HepG2 (cell line): ENCODE measurements around the gene RNF175. TPM values are rescaled to one million over a fixed set of nuclear protein-coding genes. Genes with fewer than 3 reads are reported as not detected.

Experiments used
- ATAC-seq: fragments of 200-7000 bp; cut with Tn5 transposase; 3 replicates; pipeline ENCODE4 v1.9.1; 2020; ENCODE audit warnings: mild to moderate bottlenecking, moderate library complexity
- BruUV-seq: library from RNA; stranded (reverse); fragments of 400-500 nt; replicated peaks from 2 replicates; lab custom pipeline; 2021; lab: Mats Ljungman, UMichigan
- CTCF ChIA-PET: fragments of 300-600 bp; formaldehyde crosslinking; extraction: SDS; loops from one replicate; lab custom pipeline; 2021; ENCODE audit warnings: low total read pairs, inconsistent platforms, low intra/inter-chr PET ratio; lab: Yijun Ruan, JAX
- POLR2A ChIA-PET: fragments of 350-600 bp; sonication (Branson Sonifier 250); formaldehyde crosslinking; loops from one replicate; lab custom pipeline; 2020; ENCODE audit warnings: antibody characterized with exemption, inconsistent platforms; lab: Yijun Ruan, JAX
- DNase-seq: peaks from one replicate; pipeline ENCODE4 v3.0.0-alpha.2; 2015; ENCODE audit warnings: low spot score
- FAIRE-seq: peaks from 3 replicates; lab custom pipeline; 2011; peaks lifted over from hg19 to GRCh38; lab: Jason Lieb, UNC
- H2AFZ ChIP-seq: one replicate; pipeline ENCODE4 v1.6.1; 2011; ENCODE audit warnings: low read length, inconsistent platforms
- H3K27ac ChIP-seq: fragments of 300-600 bp; 3 replicates; pipeline ENCODE4 v1.8.0; 2011; ENCODE audit warnings: mixed run types, mild to moderate bottlenecking, mixed read lengths, low read length, inconsistent platforms; ENCODE audit not compliant: insufficient read depth; ENCODE audit errors: extremely low read length
- H3K27me3 ChIP-seq, 2 experiments: fragments of 200-600 bp in 1 of 2; 2 replicates in 1 of 2; 3 replicates in 1 of 2; pipeline versions ENCODE4 v1.6.0 to v1.8.0; 2011; ENCODE audit warnings: low read length in 2 of 2, mild to moderate bottlenecking in 2 of 2, moderate library complexity in 2 of 2, inconsistent platforms in 1 of 2; ENCODE audit not compliant: insufficient read depth in 2 of 2, control insufficient read depth in 1 of 2
- H3K36me3 ChIP-seq, 2 experiments: fragments of 200-600 bp in 1 of 2; replicated peaks in 1 of 2; 2 replicates in 1 of 2; 3 replicates in 1 of 2; pipeline versions ENCODE4 v1.5.1 to v1.8.0; 2011; ENCODE audit warnings: low read length in 2 of 2, inconsistent platforms in 1 of 2; ENCODE audit not compliant: insufficient read depth in 2 of 2, control insufficient read depth in 1 of 2
- H3K4me1 ChIP-seq: 2 replicates; pipeline ENCODE4 v1.5.1; 2012; ENCODE audit warnings: low read length, inconsistent platforms; ENCODE audit not compliant: insufficient read depth
- H3K4me2 ChIP-seq: 2 replicates; pipeline ENCODE4 v1.6.0; 2011; ENCODE audit warnings: low read depth, low read length, inconsistent platforms
- H3K4me3 ChIP-seq, 3 experiments: fragments of 200-600 bp in 1 of 3; sonication (generic), shearing (Covaris generic) in 1 of 3; replicated peaks in 1 of 3; 2 replicates each; pipeline ENCODE4 v1.5.1; 2011 to 2016; ENCODE audit warnings: low read length in 3 of 3, inconsistent platforms in 2 of 3, low read depth in 2 of 3, mild to moderate bottlenecking in 2 of 3, control low read depth in 1 of 3, mixed read lengths in 1 of 3; ENCODE audit not compliant: insufficient read depth in 1 of 3
- H3K79me2 ChIP-seq: one replicate; pipeline ENCODE4 v1.6.1; 2011; ENCODE audit warnings: low read length, inconsistent platforms; ENCODE audit not compliant: insufficient read depth
- H3K9ac ChIP-seq: 2 replicates; pipeline ENCODE4 v1.6.0; 2011; ENCODE audit warnings: mild to moderate bottlenecking, low read depth, low read length, inconsistent platforms; ENCODE audit not compliant: insufficient read depth
- H3K9me3 ChIP-seq: 2 replicates; pipeline ENCODE4 v1.5.1; 2012; ENCODE audit warnings: mild to moderate bottlenecking, low read length
- H4K20me1 ChIP-seq: 2 replicates; pipeline ENCODE4 v1.6.0; 2011; ENCODE audit warnings: inconsistent platforms, mild to moderate bottlenecking, low read length, moderate library complexity; ENCODE audit not compliant: insufficient read depth
- KAT2B ChIP-seq: fragments of 150-350 bp; IDR thresholded peaks from 2 replicates; pipeline ENCODE4 v1.6.1; 2014; ENCODE audit warnings: low read depth, low read length, borderline replicate concordance
- NR2F6 ChIP-seq, 2 experiments: IDR thresholded peaks; 2 replicates each; pipeline ENCODE4 v1.6.1; 2016; ENCODE audit warnings: antibody characterized with exemption in 1 of 2, mild to moderate bottlenecking in 1 of 2
- PHF21A ChIP-seq: sonication (generic); formaldehyde crosslinking; IDR thresholded peaks from 2 replicates; pipeline ENCODE4 v1.5.0; 2020; ENCODE audit warnings: mild to moderate bottlenecking, missing genetic modification reagents
- RBAK ChIP-seq: sonication (generic); formaldehyde crosslinking; IDR thresholded peaks from 2 replicates; pipeline ENCODE4 v1.5.1; 2020; ENCODE audit warnings: mild to moderate bottlenecking, missing genetic modification reagents
- RCOR2 ChIP-seq: IDR thresholded peaks from 2 replicates; pipeline ENCODE4 v1.6.1; 2016; ENCODE audit warnings: missing biosample characterization, missing genetic modification reagents
- SIN3A ChIP-seq: IDR thresholded peaks from 2 replicates; pipeline ENCODE4 v1.6.1; 2011; ENCODE audit warnings: low read depth, mild to moderate bottlenecking, control low read depth, low read length, borderline replicate concordance
- SMARCC2 ChIP-seq: fragments of 450-650 bp; IDR thresholded peaks from 2 replicates; pipeline ENCODE4 v1.6.1; 2017; ENCODE audit warnings: antibody characterized with exemption, mild to moderate bottlenecking
- SP5 ChIP-seq: IDR thresholded peaks from 2 replicates; pipeline ENCODE4 v1.6.1; 2016; ENCODE audit warnings: low read depth, borderline replicate concordance
- TEAD3 ChIP-seq: optimal IDR thresholded peaks from 2 replicates; pipeline ENCODE3; 2016; ENCODE audit warnings: borderline replicate concordance
- ZMYM3 ChIP-seq: sonication (generic); formaldehyde crosslinking; IDR thresholded peaks from 2 replicates; pipeline ENCODE4 v1.5.1; 2020; ENCODE audit warnings: mild to moderate bottlenecking, missing genetic modification reagents
- ZNF232 ChIP-seq: sonication (generic); formaldehyde crosslinking; IDR thresholded peaks from 2 replicates; pipeline ENCODE4 v1.4.0; 2020; ENCODE audit warnings: missing genetic modification reagents, borderline replicate concordance
- ZNF382 ChIP-seq: sonication (generic); formaldehyde crosslinking; IDR thresholded peaks from 2 replicates; pipeline ENCODE4 v1.5.0; 2020; ENCODE audit warnings: missing genetic modification reagents, mild to moderate bottlenecking, borderline replicate concordance
- WGBS: methylation state at CpG from one replicate; pipeline ENCODE4 v1.1.6; 2017; ENCODE audit warnings: low lambda C conversion rate; 5-methylcytosine and 5-hydroxymethylcytosine counted together
- in situ Hi-C: cut with HindIII; loops from 2 replicates; pipeline ENCODE4 v1.10.0; 2017; ENCODE audit warnings: low pct_unique_long_range_greater_than_20kb; ENCODE audit not compliant: extremely low pct_ligation_motif_present
- intact Hi-C: fragments of 100-400 bp; cut with micrococcal nuclease; formaldehyde crosslinking; loops from one replicate; pipeline ENCODE4 v1.10.0; 2022; ENCODE audit not compliant: unreplicated experiment
- polyA plus RNA-seq, 8 experiments: library from polyadenylated mRNA; depleted of rRNA in 3 of 8; stranded (reverse) in 7 of 8; unstranded in 1 of 8; fragments of >200 nt; fragmentation: Illumina TruSeq in 4 of 8; extraction: Trizol in 4 of 8; gene quantifications; 2 replicates each; pipeline versions ENCODE4 v1.2.1 to v1.2.3, GENCODE V29; 2011 to 2016; ENCODE audit warnings: low read depth in 4 of 8, missing spikeins in 1 of 8, mixed read lengths in 1 of 8; ENCODE audit not compliant: insufficient read depth in 1 of 8
- total RNA-seq, 5 experiments: library from RNA; depleted of rRNA; stranded (reverse); fragments of >200 nt; fragmentation: Illumina TruSeq; extraction: Trizol; gene quantifications; 2 replicates each; pipeline ENCODE4 v1.2.3, GENCODE V29; 2016; ENCODE audit warnings: low read depth in 1 of 5
- TF ChIP-seq, protein P1 (sequence below): sonication (generic); formaldehyde crosslinking; IDR thresholded peaks from 2 replicates; pipeline ENCODE4 v1.5.0; 2020; ENCODE audit warnings: missing genetic modification reagents
- TF ChIP-seq, protein P2 (sequence below): sonication (generic); formaldehyde crosslinking; IDR thresholded peaks from 2 replicates; pipeline ENCODE4 v1.4.0; 2020; ENCODE audit warnings: missing genetic modification reagents
- TF ChIP-seq, protein P3 (sequence below): sonication (generic); formaldehyde crosslinking; IDR thresholded peaks from 2 replicates; pipeline ENCODE4 v1.9.0; 2021; ENCODE audit warnings: missing genetic modification reagents, borderline replicate concordance

Gene RNF175
- total and polyA plus RNA-seq, 2 of the 13 experiments (the other 11 are each of a cell fraction or from before 2014, with no cell fraction given), result not detected

DNA sequence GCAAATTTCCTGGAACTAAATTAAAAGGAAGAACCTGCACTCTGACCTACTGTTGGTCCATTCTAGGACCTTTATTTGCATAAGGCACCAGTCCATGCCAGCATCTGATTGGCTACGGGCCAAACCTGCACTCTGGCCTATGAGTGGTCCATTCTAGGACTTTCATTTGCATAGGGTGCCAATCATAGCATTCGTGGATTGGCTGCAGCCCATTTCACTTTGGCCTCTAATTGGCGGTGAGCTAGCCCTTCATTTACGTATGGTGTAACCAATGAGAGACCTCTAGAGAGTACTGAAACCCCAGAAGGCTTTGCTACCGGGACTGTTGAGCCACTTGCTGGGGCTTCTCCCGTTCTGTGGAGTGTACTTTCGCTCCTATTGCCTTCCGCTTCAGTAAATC lies 6.1 kb upstream of the RNF175 start:
- Histone ChIP-seq H4K20me1 (no peaks in the 10 kb centered on the region), H3K4me2 (no peak overlapping the region), H3K27me3 (no peaks in the 10 kb centered on the region; a peak in 1 of 5 replicates), H2AFZ (no peak overlapping the region), H3K27ac (no peak overlapping the region), H3K9ac (no peak overlapping the region), H3K9me3 (no peaks in the 10 kb centered on the region), H3K4me1 (no peaks in the 10 kb centered on the region), H3K79me2 (no peaks in the 10 kb centered on the region), H3K36me3 (no peaks in the 10 kb centered on the region), H3K4me3 (no peak overlapping the region)
- no peak for DNase-seq
- in situ Hi-C loops (no loop called here), intact Hi-C loops (no loop called here)
- no TSS peak for BruUV-seq
- POLR2A ChIA-PET, result no interaction called here
- WGBS, result 43% methylated on average over 3 of the region's 8 CpGs
- TF ChIP-seq KAT2B, result no peak
- TF ChIP-seq, protein P1, sequence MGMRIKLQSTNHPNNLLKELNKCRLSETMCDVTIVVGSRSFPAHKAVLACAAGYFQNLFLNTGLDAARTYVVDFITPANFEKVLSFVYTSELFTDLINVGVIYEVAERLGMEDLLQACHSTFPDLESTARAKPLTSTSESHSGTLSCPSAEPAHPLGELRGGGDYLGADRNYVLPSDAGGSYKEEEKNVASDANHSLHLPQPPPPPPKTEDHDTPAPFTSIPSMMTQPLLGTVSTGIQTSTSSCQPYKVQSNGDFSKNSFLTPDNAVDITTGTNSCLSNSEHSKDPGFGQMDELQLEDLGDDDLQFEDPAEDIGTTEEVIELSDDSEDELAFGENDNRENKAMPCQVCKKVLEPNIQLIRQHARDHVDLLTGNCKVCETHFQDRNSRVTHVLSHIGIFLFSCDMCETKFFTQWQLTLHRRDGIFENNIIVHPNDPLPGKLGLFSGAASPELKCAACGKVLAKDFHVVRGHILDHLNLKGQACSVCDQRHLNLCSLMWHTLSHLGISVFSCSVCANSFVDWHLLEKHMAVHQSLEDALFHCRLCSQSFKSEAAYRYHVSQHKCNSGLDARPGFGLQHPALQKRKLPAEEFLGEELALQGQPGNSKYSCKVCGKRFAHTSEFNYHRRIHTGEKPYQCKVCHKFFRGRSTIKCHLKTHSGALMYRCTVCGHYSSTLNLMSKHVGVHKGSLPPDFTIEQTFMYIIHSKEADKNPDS (CRISPR knock-in tag), result no peak
- TF ChIP-seq, protein P2, sequence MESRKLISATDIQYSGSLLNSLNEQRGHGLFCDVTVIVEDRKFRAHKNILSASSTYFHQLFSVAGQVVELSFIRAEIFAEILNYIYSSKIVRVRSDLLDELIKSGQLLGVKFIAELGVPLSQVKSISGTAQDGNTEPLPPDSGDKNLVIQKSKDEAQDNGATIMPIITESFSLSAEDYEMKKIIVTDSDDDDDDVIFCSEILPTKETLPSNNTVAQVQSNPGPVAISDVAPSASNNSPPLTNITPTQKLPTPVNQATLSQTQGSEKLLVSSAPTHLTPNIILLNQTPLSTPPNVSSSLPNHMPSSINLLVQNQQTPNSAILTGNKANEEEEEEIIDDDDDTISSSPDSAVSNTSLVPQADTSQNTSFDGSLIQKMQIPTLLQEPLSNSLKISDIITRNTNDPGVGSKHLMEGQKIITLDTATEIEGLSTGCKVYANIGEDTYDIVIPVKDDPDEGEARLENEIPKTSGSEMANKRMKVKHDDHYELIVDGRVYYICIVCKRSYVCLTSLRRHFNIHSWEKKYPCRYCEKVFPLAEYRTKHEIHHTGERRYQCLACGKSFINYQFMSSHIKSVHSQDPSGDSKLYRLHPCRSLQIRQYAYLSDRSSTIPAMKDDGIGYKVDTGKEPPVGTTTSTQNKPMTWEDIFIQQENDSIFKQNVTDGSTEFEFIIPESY, result no peak
- TF ChIP-seq ZNF382 (CRISPR knock-in tag), result no peak
- no peak for TF ChIP-seq TEAD3 (CRISPR knock-in tag)
- TF ChIP-seq PHF21A (CRISPR knock-in tag), result no peak
- TF ChIP-seq SMARCC2, result no peak
- no peak for TF ChIP-seq RCOR2
- no peak for TF ChIP-seq SP5 (CRISPR knock-in tag)
- TF ChIP-seq NR2F6 (IDR thresholded peaks at IDR 0.05), result no peak
- no peak for TF ChIP-seq NR2F6 (CRISPR knock-in tag; IDR thresholded peaks at IDR 0.05)
- no peak for TF ChIP-seq ZNF232 (CRISPR knock-in tag)
- TF ChIP-seq ZMYM3 (CRISPR knock-in tag), result no peak
- no peak for TF ChIP-seq RBAK
- TF ChIP-seq, protein P3, sequence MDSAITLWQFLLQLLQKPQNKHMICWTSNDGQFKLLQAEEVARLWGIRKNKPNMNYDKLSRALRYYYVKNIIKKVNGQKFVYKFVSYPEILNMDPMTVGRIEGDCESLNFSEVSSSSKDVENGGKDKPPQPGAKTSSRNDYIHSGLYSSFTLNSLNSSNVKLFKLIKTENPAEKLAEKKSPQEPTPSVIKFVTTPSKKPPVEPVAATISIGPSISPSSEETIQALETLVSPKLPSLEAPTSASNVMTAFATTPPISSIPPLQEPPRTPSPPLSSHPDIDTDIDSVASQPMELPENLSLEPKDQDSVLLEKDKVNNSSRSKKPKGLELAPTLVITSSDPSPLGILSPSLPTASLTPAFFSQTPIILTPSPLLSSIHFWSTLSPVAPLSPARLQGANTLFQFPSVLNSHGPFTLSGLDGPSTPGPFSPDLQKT, result no peak
- TF ChIP-seq SIN3A, result no peak
- no peak for FAIRE-seq
- ATAC-seq, result no peak
- CTCF ChIA-PET, result no interaction called here
